ENCODE results near the gene FIGNL1. TPM values are rescaled to one million over a fixed set of nuclear protein-coding genes. Genes with fewer than 3 reads are reported as not detected.

The FIGNL1 gene
- total RNA-seq, 1 experiment from 2014 or later = 28.1 TPM

Other genes with a start within 250 kb of the FIGNL1 start
- gene IKZF1, start 145.6 kb downstream of the FIGNL1 start, total RNA-seq (2021; ENCODE audit: unreplicated experiment) = 0.57 TPM
- gene DDC, start 115.1 kb upstream of the FIGNL1 start, total RNA-seq (2021; ENCODE audit: unreplicated experiment) = not detected

Data from HCT116 (cell line).